CD4-positive, alpha-beta T cell treated with Interferon gamma for 1 hour (primary cell): Measurements from ENCODE around the gene EEF1AKMT3.

ENCODE experiments used
- DNase-seq: peaks from one replicate; pipeline ENCODE4 v3.0.0-alpha.2; 2020

The EEF1AKMT3 gene

GRCh38 chr12:57735952-57736740 lies 36.3 kb upstream of the EEF1AKMT3 start:
- DNase-seq: no peak

- DNase-seq: no peak
These were observed 35.5 kb upstream of the EEF1AKMT3 start for GRCh38 chr12:57736741-57737466.

GRCh38 chr12:57737467-57738460 lies 34.6 kb upstream of the EEF1AKMT3 start:
- no peak for DNase-seq

GRCh38 chr12:57738661-57739237 lies 33.7 kb upstream of the EEF1AKMT3 start, which contains the start of gene AGAP2:
TSS of gene AGAP2 (minus strand) at chr12:57738742. CDS start at chr12:57738246, 496 bp downstream.
- DNase-seq: no peak

- no peak for DNase-seq
These were observed 33.0 kb upstream of the EEF1AKMT3 start for GRCh38 chr12:57739387-57739786.

GRCh38 chr12:57739914-57740538 lies 32.4 kb upstream of the EEF1AKMT3 start:
- no peak for DNase-seq

- DNase-seq: peak; percentile 85
These were observed 31.6 kb upstream of the EEF1AKMT3 start for GRCh38 chr12:57740656-57741412.

GRCh38 chr12:57741413-57741789 lies 31.0 kb upstream of the EEF1AKMT3 start:
- DNase-seq: no peak

GRCh38 chr12:57741844-57742738 lies 30.3 kb upstream of the EEF1AKMT3 start:
- peak; percentile 85 for DNase-seq

GRCh38 chr12:57743769-57744168 lies 28.6 kb upstream of the EEF1AKMT3 start:
- DNase-seq: no peak

GRCh38 chr12:57744194-57744776 lies 28.1 kb upstream of the EEF1AKMT3 start:
- peak; percentile 86 for DNase-seq

- peak; percentile 97 for DNase-seq
These were observed 27.5 kb upstream of the EEF1AKMT3 start, which contains the start of gene TSPAN31 for GRCh38 chr12:57744777-57745484. TSS of gene TSPAN31 (plus strand) at chr12:57745039. CDS start at chr12:57745155, 116 bp downstream.

- no peak for DNase-seq
These were observed 26.9 kb upstream of the EEF1AKMT3 start for GRCh38 chr12:57745485-57745881.

- no peak for DNase-seq
These were observed 26.4 kb upstream of the EEF1AKMT3 start for GRCh38 chr12:57746025-57746424.

- DNase-seq: no peak
These were observed 23.4 kb upstream of the EEF1AKMT3 start for GRCh38 chr12:57749061-57749460.

- DNase-seq: no peak
These were observed 21.6 kb upstream of the EEF1AKMT3 start for GRCh38 chr12:57750561-57751431.

- DNase-seq: no peak
These were observed 21.0 kb upstream of the EEF1AKMT3 start for GRCh38 chr12:57751432-57751787.
